ENCODE measurements around the gene BANP. TPM values are rescaled to one million over a fixed set of nuclear protein-coding genes. Genes with fewer than 3 reads are reported as not detected.
A peak's percentile ranks its signal among the peaks of the same experiment; 100 is the strongest.
"Not testable (repeated sequence)": the region's sequence is repeated elsewhere in the genome, so short reads cannot be mapped to it uniquely, and the experiment has no call there.

The BANP gene
- total RNA-seq, 2 donors from 2014 or later, result 14.7 to 20.9 TPM

- peak; percentile 56 for DNase-seq (ENCODE audit: low spot score)
- intact Hi-C loops (cut with DNase I), result not testable (repeated sequence)
Observed at GRCh38 chr16:88035884-88036639, 84.8 kb downstream of the BANP start.

- peak; percentile 67 for DNase-seq (ENCODE audit: low spot score)
- intact Hi-C loops (cut with DNase I), result not testable (repeated sequence)
Observed at GRCh38 chr16:88036640-88036996, 85.4 kb downstream of the BANP start.

- intact Hi-C loops (cut with DNase I); DNase-seq (ENCODE audit: low spot score): not testable (repeated sequence)
Observed at GRCh38 chr16:88037359-88037758, 86.1 kb downstream of the BANP start.

- peak; percentile 51 for DNase-seq (ENCODE audit: low spot score)
- intact Hi-C loops (cut with DNase I), result not testable (repeated sequence)
Observed at GRCh38 chr16:88037876-88038525, 86.8 kb downstream of the BANP start.

- DNase-seq (ENCODE audit: low spot score); intact Hi-C loops (cut with DNase I): not testable (repeated sequence)
Observed at GRCh38 chr16:88038526-88038908, 87.3 kb downstream of the BANP start.

- intact Hi-C loops (cut with DNase I), result no loop called here
- DNase-seq (ENCODE audit: low spot score), result peak; percentile 38
Observed at GRCh38 chr16:88039591-88039990, 88.4 kb downstream of the BANP start.

- peak; percentile 70 for DNase-seq (ENCODE audit: low spot score)
- intact Hi-C loops (cut with DNase I), result not testable (repeated sequence)
Observed at GRCh38 chr16:88040196-88040876, 89.1 kb downstream of the BANP start.

GRCh38 chr16:88040877-88041244 is 89.6 kb downstream of the BANP start:
- DNase-seq (ENCODE audit: low spot score), result peak; percentile 58
- intact Hi-C loops (cut with DNase I), result not testable (repeated sequence)

- DNase-seq (ENCODE audit: low spot score), result peak; percentile 62
- intact Hi-C loops (cut with DNase I), result not testable (repeated sequence)
Observed at GRCh38 chr16:88041506-88041905, 90.3 kb downstream of the BANP start.

GRCh38 chr16:88041986-88042562 is 90.8 kb downstream of the BANP start:
- DNase-seq (ENCODE audit: low spot score), result peak; percentile 60
- intact Hi-C loops (cut with DNase I), result not testable (repeated sequence)

- DNase-seq (ENCODE audit: low spot score); intact Hi-C loops (cut with DNase I): not testable (repeated sequence)
Observed at GRCh38 chr16:88043208-88043910, 92.1 kb downstream of the BANP start.

- peak; percentile 75 for DNase-seq (ENCODE audit: low spot score)
- intact Hi-C loops (cut with DNase I), result not testable (repeated sequence)
Observed at GRCh38 chr16:88044121-88044581, 92.9 kb downstream of the BANP start.

- intact Hi-C loops (cut with DNase I), result not testable (repeated sequence)
- DNase-seq (ENCODE audit: low spot score), result peak; percentile 62
Observed at GRCh38 chr16:88045361-88045760, 94.1 kb downstream of the BANP start.

- DNase-seq (ENCODE audit: low spot score), result peak; percentile 64
- intact Hi-C loops (cut with DNase I), result no loop called here
Observed at GRCh38 chr16:88045820-88046303, 94.6 kb downstream of the BANP start.

- DNase-seq (ENCODE audit: low spot score), result peak; percentile 80
- intact Hi-C loops (cut with DNase I), result no loop called here
Observed at GRCh38 chr16:88047462-88047861, 96.2 kb downstream of the BANP start.

GRCh38 chr16:88048985-88049384 is 97.8 kb downstream of the BANP start:
- DNase-seq (ENCODE audit: low spot score), result peak; percentile 28
- intact Hi-C loops (cut with DNase I), result no loop called here

- intact Hi-C loops (cut with DNase I), result no loop called here
- peak; percentile 36 for DNase-seq (ENCODE audit: low spot score)
Observed at GRCh38 chr16:88049561-88050545, 98.6 kb downstream of the BANP start.
